ACHN (cell line): ENCODE results near the gene ZBTB8B.

Experiments
- DNase-seq: peaks from one replicate; pipeline ENCODE4 v3.0.0-alpha.2; 2015
- in situ Hi-C: cut with HindIII; loops from 2 replicates; pipeline ENCODE4 v1.10.0; 2017; ENCODE audit warnings: low sequenced_read_pairs, low pct_ligation_motif_present, low pct_unique_long_range_greater_than_20kb

The ZBTB8B gene

DNA sequence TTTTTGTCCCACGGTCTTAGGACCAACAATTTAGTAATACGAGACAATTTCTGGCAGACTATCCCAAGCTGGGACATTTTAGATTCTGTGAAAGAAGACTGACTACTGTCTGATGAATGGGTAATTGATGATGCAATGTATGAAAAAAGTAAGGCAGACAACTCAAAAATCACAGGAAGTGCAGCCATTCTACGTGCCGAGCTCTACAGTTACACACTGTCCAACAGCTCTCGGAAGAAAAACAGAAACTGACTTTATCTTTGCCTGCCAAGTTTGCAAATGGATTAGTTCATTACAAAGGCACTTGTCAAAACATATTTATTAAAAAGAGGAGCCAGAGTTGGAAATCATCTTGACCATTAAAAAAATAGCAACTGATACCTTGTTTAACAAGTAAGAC, 31.3 kb downstream of the ZBTB8B start:
- in situ Hi-C loops = no loop called here
- no peak for DNase-seq

DNA sequence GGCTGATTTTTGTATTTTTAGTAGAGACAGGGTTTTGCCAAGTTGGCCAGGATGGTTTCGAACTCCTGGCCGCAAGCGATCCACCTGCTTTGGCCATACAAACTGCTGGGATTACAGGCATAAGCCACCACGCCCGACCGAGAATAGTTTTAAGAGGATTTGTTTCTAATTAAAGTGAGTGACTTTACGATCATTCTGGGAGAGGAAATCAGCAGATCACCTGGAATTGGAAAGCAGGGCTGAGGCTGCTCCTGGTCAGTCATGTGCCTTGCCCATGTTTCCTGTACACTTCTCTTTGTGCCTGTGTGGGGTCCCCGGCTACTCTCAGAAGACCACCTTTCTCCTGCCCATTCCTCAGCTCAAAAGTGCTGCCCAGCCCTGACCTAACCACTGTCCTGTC, 33.9 kb downstream of the ZBTB8B start:
- DNase-seq = no peak
- in situ Hi-C loops = no loop called here

DNA sequence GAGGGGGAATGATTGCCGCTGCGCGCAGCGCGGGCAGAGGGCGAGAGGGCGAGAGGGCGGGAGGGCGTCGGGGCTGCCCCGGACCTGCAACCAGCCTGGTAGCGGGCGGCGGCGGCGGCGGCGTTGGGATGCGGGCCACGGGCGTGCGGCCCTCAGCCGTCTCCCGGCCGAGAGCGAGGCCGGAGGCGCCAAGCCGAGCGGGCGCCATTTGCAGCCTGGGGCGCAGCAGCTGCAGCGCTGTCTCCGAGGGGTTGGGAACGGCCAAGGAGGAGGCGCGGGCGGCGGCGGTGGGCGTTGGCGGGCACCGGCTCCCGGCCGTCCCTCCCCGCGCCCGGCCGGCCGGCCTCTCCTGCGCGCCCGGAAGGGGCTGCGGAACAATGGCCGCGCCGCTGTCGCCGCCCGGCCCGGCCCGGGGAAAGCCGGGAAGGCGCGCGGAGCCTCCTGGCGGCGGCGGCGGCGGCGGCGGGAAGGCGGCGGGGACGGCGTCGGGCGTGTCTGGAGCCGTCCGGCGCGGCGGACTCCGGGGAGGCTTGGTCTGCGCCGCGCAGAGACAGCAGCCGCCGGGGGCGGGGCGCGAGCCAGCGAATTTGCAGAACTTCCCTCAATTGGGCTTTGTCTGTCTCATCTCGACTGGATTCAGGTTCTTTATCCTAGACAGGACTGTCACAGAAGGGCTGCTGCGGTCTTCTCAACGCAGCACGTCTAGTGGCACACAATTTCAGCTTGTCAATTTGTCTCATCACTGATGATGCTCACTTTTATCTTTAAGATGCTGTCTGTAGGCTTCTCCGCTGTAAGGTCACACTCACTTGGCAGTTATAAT, 35.7 kb downstream of the ZBTB8B start:
- DNase-seq = peak; percentile 63
- in situ Hi-C loops = no loop called here

DNA sequence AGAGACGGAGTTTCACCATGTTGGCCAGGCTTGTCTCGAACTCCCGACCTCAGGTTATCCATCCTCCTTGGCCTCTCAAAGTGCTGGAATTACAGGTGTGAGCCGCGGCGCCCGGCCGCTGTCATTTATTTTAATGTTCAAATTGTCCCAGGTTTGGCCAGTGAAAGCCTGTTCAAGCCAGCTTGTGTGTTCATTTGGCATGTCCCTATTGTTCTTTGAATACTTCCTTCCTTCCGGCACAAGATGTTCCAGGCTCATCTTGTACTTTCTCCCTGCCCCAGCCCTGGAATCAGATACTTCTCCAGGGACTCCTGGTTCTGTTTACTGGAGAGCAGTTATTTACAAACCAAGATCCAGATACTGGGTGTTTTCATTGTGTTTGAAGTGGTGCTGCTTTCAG, 37.0 kb downstream of the ZBTB8B start:
- no peak for DNase-seq
- in situ Hi-C loops = no loop called here

DNA sequence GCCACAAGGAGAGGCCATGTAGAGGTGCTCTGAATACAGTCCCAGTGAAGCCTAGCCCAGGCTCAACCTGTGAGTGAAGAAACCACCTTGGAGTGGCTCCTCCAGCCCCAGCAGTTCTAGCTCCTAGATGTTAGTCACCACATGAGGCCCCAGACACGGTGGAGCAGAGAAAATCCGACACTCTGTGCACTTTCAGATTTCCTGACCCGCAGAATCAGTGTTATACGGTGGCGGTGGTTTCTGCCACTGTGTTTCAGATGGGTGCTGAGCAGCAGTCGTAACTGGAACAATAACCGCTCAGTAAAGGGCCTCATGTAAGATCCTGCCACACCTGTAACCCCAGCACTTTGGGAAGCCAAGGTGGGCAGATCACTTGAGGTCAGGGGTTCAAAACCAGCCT, 38.3 kb downstream of the ZBTB8B start:
- no peak for DNase-seq
- in situ Hi-C loops = no loop called here

DNA sequence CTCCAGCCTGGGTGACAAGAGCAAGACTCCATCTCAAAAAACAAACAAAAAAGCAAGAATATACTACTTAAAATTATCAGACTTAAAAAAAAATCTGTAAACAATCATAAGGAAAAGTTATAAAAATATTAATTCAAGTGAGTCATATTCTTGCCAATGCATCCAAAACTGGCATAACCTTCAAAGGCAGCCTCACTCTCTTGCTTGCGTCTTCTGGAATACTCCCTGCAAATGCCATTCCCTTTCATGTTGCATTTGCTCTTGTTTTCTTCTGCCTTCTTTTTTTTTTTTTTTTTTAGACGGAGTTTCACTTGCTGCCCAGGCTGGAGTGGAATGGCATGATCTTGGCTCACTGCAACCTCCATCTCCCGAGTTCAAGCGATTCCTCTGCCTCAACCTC, 42.1 kb downstream of the ZBTB8B start:
- DNase-seq = no peak
- in situ Hi-C loops = no loop called here

DNA sequence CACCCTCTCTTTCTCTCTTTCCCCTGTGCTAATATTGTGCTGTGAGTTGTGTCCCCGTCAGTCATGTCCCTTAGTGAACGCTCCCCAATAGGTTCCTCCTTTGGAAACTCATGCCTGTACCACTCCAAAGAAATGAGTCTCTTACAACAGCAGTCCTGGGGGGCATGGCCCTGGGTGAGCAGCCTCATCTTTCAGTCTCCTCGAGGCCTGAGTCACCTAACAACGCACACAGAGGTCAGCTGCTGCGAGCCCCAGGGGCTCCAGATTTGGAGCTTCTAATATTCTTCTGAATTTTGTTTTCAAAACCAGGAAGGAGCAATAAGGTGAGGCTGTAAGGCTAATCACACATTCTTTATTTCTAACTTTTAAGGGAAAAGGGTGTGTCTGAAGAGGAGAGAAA, 43.9 kb downstream of the ZBTB8B start:
- DNase-seq = no peak
- in situ Hi-C loops = no loop called here

DNA sequence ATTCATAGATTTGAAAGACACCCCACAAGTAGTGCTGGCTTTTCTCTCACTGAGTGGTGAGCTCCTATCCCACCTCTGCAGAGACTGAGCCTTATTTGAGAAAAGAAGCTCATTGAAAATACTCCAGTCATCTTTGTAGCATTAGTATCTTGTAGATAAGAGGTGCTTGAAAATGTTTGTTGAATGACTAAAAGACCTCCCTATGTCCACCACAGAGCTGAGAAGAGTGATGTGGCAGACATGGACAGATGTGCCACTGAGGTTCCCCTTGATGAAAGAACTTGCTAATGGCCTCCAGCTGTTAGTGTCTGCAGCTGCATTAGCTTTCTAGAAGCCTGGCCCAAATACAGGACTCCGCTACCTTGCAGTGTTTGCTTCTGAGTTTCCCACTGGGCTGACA, 45.1 kb downstream of the ZBTB8B start:
- DNase-seq = no peak
- in situ Hi-C loops = no loop called here
